ENCODE measurements around the gene GSK3B. TPM values are rescaled to one million over a fixed set of nuclear protein-coding genes. Genes with fewer than 3 reads are reported as not detected.

GSK3B gene
- total RNA-seq, 2 donors from 2014 or later = 26.3 to 44.2 TPM

- peak overlapping the region in 1 of 2 donors; percentile 49 for H3K27ac Mint-ChIP-seq
Observed at GRCh38 chr3:120048355-120049041, 45.7 kb downstream of the GSK3B start.

DNA sequence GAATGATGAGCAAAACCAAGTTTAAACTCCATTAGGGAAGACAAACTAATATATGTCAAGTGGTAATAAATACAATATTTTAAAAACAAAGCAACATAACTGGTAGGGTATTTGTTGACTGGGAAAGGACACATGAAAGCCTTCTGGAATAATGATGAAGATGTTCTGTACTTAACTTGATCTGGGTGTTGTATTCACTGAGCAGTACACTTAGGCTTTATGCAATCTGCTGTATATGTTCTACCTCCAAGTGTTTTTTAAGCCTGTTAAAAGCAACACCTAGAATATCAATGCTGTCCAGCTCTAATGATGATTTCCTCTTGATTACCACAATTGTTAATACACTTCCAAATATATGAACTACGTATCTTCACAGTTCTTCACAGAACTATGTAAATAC is 46.6 kb downstream of the GSK3B start:
- ATAC-seq = no peak
- H3K9me3 Mint-ChIP-seq = peaks cover 24 to 36% of the 10 kb centered on the region in 2 donors
- no peak for DNase-seq (ENCODE audit: low spot score in 2 of 2)
- H3K27ac Mint-ChIP-seq = no peak overlapping the region
- H3K36me3 Mint-ChIP-seq = peaks cover 38 to 73% of the 10 kb centered on the region in 2 donors

More at GRCh38 chr3:120048355-120049041, 45.7 kb downstream of the GSK3B start:
- no peak for DNase-seq (ENCODE audit: low spot score in 2 of 2)
- no peak for ATAC-seq
- Mint-ChIP-seq H3K36me3 (peaks cover 30 to 65% of the 10 kb centered on the region in 2 donors), H3K9me3 (peaks cover 20 to 28% of the 10 kb centered on the region in 2 donors)

- H3K36me3 Mint-ChIP-seq = peaks cover 61 to 86% of the 10 kb centered on the region in 2 donors
- H3K9me3 Mint-ChIP-seq = peaks cover 42 to 50% of the 10 kb centered on the region in 2 donors
- H3K27ac Mint-ChIP-seq = no peak overlapping the region
- DNase-seq (ENCODE audit: low spot score in 2 of 2) (no peak), ATAC-seq (no peak)
Observed at GRCh38 chr3:120040813-120041377, 53.4 kb downstream of the GSK3B start.

GRCh38 chr3:120039642-120040610 is 54.3 kb downstream of the GSK3B start:
- H3K27ac Mint-ChIP-seq = no peak overlapping the region
- ATAC-seq (no peak), DNase-seq (ENCODE audit: low spot score in 2 of 2) (peak in 1 of 2 donors; percentile 4)
- peaks cover 34 to 42% of the 10 kb centered on the region in 2 donors for H3K9me3 Mint-ChIP-seq
- peaks cover 53 to 76% of the 10 kb centered on the region in 2 donors for H3K36me3 Mint-ChIP-seq

- ATAC-seq (no peak), DNase-seq (ENCODE audit: low spot score in 2 of 2) (no peak)
- H3K36me3 Mint-ChIP-seq = peaks cover 6 to 29% of the 10 kb centered on the region in 2 donors
- peaks cover 3 to 8% of the 10 kb centered on the region in 2 donors for H3K9me3 Mint-ChIP-seq
- H3K27ac Mint-ChIP-seq = no peak overlapping the region
Observed at GRCh38 chr3:120033596-120033995, 60.7 kb downstream of the GSK3B start.

- Mint-ChIP-seq H3K27ac (no peak overlapping the region), H3K36me3 (peaks cover 0 to 15% of the 10 kb centered on the region in 2 donors), H3K9me3 (peaks cover 3 to 8% of the 10 kb centered on the region in 2 donors)
- no peak for DNase-seq (ENCODE audit: low spot score in 2 of 2)
- no peak for ATAC-seq
Observed at GRCh38 chr3:120031561-120031960, 62.7 kb downstream of the GSK3B start.

DNA sequence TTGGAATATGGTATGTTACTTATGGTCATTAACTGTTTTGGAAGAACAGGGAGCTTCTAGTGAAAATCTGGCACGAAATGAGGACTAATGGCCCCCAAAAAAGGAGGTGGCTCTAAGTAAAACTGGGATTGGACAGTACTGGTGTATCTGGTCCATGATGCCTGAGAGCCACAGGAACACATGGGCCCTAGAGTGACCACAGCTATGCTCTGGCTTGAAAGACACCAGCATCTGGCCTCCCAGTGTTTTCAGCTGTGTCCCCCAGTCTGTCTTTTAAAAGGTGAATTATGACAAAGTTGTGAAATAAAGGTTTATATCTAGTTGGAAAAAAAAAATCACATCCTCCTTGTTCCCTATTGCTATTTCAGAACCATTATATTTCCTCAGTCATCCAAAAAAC is 64.5 kb downstream of the GSK3B start:
- peaks cover 0 to 14% of the 10 kb centered on the region in 2 donors for H3K36me3 Mint-ChIP-seq
- no peak overlapping the region for H3K27ac Mint-ChIP-seq
- DNase-seq (ENCODE audit: low spot score in 2 of 2) (no peak), ATAC-seq (no peak)
- H3K9me3 Mint-ChIP-seq = peaks cover 3 to 8% of the 10 kb centered on the region in 2 donors

DNA sequence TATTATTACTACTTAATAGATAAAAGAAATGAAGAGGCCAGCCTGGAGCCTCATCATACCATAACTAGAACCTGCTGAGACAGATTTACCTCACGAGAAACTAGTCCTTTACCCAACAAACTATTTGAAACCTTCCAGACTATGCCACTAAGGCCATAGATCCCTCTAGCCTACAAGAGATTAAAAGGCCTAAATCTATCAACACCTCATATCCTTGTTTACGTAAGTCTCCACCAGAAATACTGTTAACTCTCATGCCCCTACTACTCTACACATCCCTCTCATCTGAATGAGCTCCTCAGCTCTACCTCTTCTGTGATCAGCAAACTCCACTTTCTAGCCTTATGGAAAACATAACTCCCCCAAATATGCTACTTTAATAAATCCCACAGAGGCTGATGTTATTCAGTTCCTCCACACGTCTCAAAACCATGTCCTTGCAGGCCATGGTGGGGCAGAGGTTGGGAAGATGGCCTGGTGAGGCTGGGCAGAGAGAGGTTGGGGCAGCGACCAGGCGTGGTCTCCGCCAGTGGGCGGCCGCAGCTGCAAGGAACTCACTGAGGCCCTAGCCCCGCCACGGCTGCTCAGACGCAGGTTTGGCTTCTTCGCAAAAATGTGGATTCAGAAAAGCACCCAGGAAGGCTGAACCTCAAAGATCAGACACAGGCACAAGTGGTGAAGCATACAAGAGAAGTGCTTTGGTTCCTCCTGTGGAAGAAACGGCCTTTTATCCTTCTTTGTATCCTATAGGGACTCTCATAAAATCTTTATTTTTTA is 65.8 kb downstream of the GSK3B start:
- Mint-ChIP-seq H3K27ac (no peak overlapping the region), H3K36me3 (peaks cover 0 to 1% of the 10 kb centered on the region in 2 donors), H3K9me3 (peaks cover 0 to under 1% of the 10 kb centered on the region in 2 donors)
- DNase-seq (ENCODE audit: low spot score in 2 of 2) (no peak), ATAC-seq (no peak)

GRCh38 chr3:120027226-120027625 is 67.0 kb downstream of the GSK3B start:
- DNase-seq (ENCODE audit: low spot score in 2 of 2) (no peak), ATAC-seq (no peak)
- H3K36me3 Mint-ChIP-seq = no peaks in the 10 kb centered on the region
- no peaks in the 10 kb centered on the region for H3K9me3 Mint-ChIP-seq
- H3K27ac Mint-ChIP-seq = no peak overlapping the region

DNA sequence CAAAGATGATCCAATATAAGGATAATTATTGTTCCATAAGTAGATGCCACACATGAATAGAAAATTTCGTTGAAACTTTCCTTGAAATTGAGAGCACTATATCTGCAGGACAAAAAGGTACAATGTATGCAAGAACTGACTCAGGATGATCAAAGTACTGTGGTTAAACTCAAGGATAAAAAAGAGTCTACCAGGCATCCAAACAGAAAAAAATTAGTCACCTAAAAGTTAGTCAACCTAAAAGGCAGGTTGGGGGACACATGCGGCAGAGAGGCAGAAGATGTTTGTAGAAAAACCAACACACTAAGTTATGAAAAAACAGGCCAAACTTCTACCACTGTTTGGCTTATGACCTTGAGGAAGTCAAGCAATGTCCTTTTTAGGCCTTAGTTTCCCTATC is 68.7 kb downstream of the GSK3B start:
- ATAC-seq = peak; percentile 93 to 96
- no peaks in the 10 kb centered on the region for H3K9me3 Mint-ChIP-seq
- peak overlapping the region in 1 of 2 donors; percentile 14 for H3K27ac Mint-ChIP-seq
- peaks cover 0 to 6% of the 10 kb centered on the region in 2 donors for H3K36me3 Mint-ChIP-seq
- peak in 1 of 2 donors; percentile 10 for DNase-seq (ENCODE audit: low spot score in 2 of 2)

GRCh38 chr3:120024103-120024502 is 70.1 kb downstream of the GSK3B start:
- Mint-ChIP-seq H3K9me3 (no peaks in the 10 kb centered on the region), H3K36me3 (peaks cover 0 to 6% of the 10 kb centered on the region in 2 donors), H3K27ac (no peak overlapping the region)
- ATAC-seq = no peak
- DNase-seq (ENCODE audit: low spot score in 2 of 2) = no peak

DNA sequence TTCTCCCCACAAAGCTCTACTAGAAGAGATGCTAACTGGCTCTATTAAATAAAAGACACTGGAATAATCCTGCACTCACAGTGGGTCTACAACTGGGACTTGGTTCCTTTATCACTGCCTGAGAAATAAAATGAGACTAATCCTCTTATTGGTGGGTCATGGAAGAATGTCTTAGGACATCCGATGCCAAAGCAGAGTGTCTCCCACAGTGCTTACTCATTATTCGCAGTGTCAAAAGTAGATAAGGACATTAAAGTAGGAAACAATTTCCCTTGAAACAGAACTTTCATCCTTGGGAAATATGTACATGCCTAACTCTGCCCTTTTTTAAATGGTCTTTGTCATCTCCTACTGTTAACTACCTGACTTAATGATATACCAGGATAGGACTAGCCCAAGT is 71.5 kb downstream of the GSK3B start:
- H3K9me3 Mint-ChIP-seq = no peaks in the 10 kb centered on the region
- no peak for ATAC-seq
- peaks cover 0 to 6% of the 10 kb centered on the region in 2 donors for H3K36me3 Mint-ChIP-seq

DNA sequence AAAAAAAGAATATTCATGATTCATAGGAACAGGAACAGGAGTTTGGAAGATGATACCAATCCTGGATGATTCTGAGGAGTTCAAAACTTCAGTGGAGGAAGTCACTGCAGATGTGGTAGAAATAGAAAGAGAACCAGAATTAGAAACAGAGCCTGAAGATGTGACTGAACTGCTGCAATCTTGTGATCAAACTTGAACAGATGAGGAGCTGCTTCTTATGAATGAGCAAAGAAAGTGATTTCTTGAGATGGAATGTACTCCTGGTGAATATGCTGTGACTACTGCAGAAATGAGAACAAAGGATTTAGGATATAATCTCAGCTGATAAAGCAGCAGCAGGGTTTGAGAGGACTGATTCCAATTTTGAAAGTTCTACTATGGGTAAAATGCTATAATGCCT is 72.7 kb downstream of the GSK3B start:
- peaks cover 0 to 6% of the 10 kb centered on the region in 2 donors for H3K36me3 Mint-ChIP-seq
- no peak for DNase-seq (ENCODE audit: low spot score in 2 of 2)
- H3K9me3 Mint-ChIP-seq = no peaks in the 10 kb centered on the region
- no peak for ATAC-seq
- H3K27ac Mint-ChIP-seq = no peak overlapping the region

More for the DNA sequence above, 71.5 kb downstream of the GSK3B start:
- no peak overlapping the region for H3K27ac Mint-ChIP-seq
- DNase-seq (ENCODE audit: low spot score in 2 of 2) = no peak

DNA sequence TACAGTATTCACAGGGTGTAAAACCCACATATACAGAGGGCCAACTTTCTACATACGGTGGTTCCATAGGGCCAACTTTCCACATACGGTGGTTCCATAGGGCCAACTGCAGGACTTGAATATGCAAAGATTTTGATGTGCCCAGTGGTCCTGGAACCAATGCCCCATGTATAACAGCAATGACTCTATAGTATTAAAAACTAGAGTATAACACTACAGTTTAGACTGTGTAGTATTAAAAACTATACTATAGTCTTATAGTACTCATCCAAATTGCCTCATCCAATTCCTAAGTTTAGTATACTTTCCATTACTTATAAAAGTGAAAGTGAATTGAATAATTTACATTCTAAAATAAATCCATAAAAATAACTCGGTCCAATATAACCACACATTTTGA is 75.9 kb downstream of the GSK3B start:
- ATAC-seq (peak; percentile 57 to 82), DNase-seq (ENCODE audit: low spot score in 2 of 2) (no peak)
- H3K9me3 Mint-ChIP-seq = no peaks in the 10 kb centered on the region
- peaks cover 0 to 11% of the 10 kb centered on the region in 2 donors for H3K36me3 Mint-ChIP-seq
- no peak overlapping the region for H3K27ac Mint-ChIP-seq

DNA sequence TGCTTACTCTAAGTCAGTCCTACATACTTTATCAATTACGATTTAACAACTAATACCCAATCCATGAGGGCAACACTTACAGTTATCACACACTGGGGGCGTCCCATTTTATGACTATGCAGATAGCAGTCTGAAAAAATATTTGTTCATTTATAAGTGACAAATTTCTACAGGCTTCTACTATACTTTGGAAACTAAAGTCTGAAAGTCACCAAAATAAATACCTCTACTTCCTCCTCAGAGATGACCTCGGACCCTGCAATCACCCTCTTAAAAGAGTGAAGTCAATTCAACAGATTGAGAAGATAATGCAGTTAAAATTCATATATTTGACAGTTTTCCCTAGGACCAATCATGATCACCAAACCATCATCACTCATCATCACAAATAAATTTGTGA is 76.6 kb downstream of the GSK3B start:
- ATAC-seq (no peak), DNase-seq (ENCODE audit: low spot score in 2 of 2) (no peak)
- peaks cover 0 to 11% of the 10 kb centered on the region in 2 donors for H3K36me3 Mint-ChIP-seq
- H3K9me3 Mint-ChIP-seq = no peaks in the 10 kb centered on the region
- H3K27ac Mint-ChIP-seq = no peak overlapping the region

- peaks cover 0 to 25% of the 10 kb centered on the region in 2 donors for H3K36me3 Mint-ChIP-seq
- peaks cover 4 to 5% of the 10 kb centered on the region in 2 donors for H3K9me3 Mint-ChIP-seq
- DNase-seq (ENCODE audit: low spot score in 2 of 2) (no peak), ATAC-seq (no peak)
- H3K27ac Mint-ChIP-seq = no peak overlapping the region
Observed at GRCh38 chr3:120013481-120013880, 80.8 kb downstream of the GSK3B start.

Measured in activated naive CD4-positive, alpha-beta T cell treated with anti-CD3 and anti-CD28 coated beads, Interleukin-2, amount 50 U/mL, for 72 hours (primary cell).